Measurements from ENCODE around the gene NARF. TPM values are rescaled to one million over a fixed set of nuclear protein-coding genes. Genes with fewer than 3 reads are reported as not detected.

The NARF gene
- total RNA-seq, 1 experiment from 2014 or later: 96.7 TPM

DNA sequence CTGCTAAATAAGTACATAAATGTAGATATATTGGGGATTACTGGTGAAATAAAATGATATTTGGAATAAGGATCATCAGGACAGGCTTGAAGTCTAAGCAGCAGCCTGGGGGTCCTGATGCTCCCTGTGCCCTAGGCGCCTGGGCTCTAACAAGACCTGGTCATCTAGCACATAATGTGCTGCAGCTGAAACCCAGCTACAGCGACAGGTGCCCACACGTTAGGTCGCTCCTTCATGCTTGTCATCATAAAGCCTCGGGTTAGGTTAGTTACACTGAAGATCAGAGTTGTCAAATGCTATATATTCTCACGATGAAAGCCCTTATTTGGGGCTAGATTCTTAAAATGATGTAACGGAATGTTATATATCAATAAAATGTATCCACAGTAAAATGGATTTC lies 11.5 kb downstream of the NARF start:
- Mint-ChIP-seq H3K27ac (peak overlapping the region; percentile 41; the same call in 1 of the 2 replicates), H3K4me1 (no peaks in the 10 kb centered on the region), H3K36me3 (peaks cover 53% of the 10 kb centered on the region), H3K9me3 (peaks cover 3% of the 10 kb centered on the region), H3K27me3 (ENCODE audit: low read depth) (no peaks in the 10 kb centered on the region), H3K4me3 (no peak overlapping the region)
- DNase-seq (ENCODE audit: low spot score) (no peak), ATAC-seq (no peak)
- TF ChIP-seq ZNF396 (CRISPR knock-in tag; IDR thresholded peaks at IDR 0.05; ENCODE audit: borderline replicate concordance) (no peak), ZNF138 (CRISPR knock-in tag; conservative IDR thresholded peaks at IDR 0.05) (no peak)
- POLR2A ChIA-PET: no interaction called here
- CTCF ChIA-PET: no interaction called here

DNA sequence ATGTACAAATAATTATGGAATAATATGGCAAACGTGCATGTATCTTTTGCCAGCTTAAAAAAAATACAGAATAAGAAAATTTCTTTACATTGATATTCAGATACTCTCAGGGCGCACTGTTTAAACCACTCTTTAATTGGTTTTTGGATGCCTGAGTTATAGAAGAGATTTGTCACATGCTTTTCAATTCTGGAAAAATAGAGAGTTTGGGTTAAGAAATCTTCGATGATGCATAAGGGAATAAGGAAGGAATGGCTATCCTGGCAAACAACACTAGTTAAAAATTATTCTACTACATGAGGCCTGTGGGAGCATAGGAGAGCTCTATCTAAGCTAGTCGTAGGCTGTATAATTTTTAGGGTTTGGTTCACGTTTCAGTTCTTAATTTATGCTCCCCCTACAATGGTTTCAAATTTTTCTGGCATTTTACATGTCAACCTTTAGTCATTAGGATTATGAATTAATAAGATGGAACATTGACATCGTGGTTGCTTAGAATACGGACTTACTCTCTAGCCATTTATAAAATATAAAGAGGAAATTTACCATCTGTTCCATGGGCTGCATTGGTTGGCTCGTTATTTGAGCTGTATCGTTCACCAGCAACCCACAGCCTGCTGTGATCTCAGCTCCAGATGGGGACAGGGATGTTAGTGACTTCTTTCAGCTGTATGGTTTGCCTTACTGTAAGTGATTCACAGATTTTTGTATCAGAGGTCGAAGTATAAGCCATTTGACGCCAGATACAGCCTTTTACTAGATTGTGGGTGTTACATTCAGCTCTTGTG lies 15.9 kb downstream of the NARF start:
- no peak for DNase-seq (ENCODE audit: low spot score)
- H3K36me3 Mint-ChIP-seq: peaks cover 42% of the 10 kb centered on the region
- TF ChIP-seq, protein P1, sequence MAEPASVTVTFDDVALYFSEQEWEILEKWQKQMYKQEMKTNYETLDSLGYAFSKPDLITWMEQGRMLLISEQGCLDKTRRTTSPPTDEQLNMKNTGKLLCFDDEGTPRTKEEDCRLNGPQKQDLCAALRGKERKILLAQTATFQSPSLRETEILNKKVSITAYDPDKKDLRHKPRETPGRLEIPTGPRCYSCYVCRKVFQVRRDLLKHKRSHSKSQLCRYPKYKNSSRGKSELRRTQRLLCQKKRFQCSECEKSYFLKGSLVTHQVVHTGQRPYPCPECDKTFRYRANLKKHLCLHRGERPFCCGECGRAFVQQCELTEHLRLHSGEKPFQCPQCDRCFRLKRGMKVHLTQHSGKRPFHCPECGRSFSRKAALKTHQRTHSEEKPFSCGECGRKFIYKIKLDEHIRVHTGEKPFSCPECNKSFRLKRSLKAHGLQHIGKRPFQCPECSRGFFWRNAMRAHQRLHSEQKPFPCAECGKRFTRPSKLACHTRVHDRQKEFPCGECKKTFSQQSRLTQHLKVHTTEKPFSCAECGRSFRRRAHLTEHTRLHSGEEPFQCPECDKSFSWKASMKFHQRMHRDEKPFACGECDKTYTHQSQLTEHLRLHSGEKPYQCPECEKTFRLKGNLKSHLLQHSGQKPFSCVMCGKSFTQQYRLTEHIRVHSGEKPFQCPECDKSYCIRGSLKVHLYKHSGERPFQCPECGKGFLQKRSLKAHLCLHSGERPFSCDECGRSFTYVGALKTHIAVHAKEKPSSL (CRISPR knock-in tag; conservative IDR thresholded peaks at IDR 0.05): no peak
- no peak for TF ChIP-seq ZNF219 (CRISPR knock-in tag; IDR thresholded peaks at IDR 0.05; ENCODE audit: borderline replicate concordance)
- TF ChIP-seq, protein P2, sequence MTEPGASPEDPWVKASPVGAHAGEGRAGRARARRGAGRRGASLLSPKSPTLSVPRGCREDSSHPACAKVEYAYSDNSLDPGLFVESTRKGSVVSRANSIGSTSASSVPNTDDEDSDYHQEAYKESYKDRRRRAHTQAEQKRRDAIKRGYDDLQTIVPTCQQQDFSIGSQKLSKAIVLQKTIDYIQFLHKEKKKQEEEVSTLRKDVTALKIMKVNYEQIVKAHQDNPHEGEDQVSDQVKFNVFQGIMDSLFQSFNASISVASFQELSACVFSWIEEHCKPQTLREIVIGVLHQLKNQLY (CRISPR knock-in tag; IDR thresholded peaks at IDR 0.05): no peak
- TF ChIP-seq FOXK1 (CRISPR knock-in tag; IDR thresholded peaks at IDR 0.05): no peak
- TF ChIP-seq FOXP1 (CRISPR knock-in tag; IDR thresholded peaks at IDR 0.05; ENCODE audit: borderline replicate concordance): no peak
- TF ChIP-seq ZNF396 (CRISPR knock-in tag; IDR thresholded peaks at IDR 0.05; ENCODE audit: borderline replicate concordance): no peak
- TF ChIP-seq JAZF1 (CRISPR knock-in tag; IDR thresholded peaks at IDR 0.05): no peak
- no peak for TF ChIP-seq NFATC4 (CRISPR knock-in tag; IDR thresholded peaks at IDR 0.05)
- TF ChIP-seq, protein P3, sequence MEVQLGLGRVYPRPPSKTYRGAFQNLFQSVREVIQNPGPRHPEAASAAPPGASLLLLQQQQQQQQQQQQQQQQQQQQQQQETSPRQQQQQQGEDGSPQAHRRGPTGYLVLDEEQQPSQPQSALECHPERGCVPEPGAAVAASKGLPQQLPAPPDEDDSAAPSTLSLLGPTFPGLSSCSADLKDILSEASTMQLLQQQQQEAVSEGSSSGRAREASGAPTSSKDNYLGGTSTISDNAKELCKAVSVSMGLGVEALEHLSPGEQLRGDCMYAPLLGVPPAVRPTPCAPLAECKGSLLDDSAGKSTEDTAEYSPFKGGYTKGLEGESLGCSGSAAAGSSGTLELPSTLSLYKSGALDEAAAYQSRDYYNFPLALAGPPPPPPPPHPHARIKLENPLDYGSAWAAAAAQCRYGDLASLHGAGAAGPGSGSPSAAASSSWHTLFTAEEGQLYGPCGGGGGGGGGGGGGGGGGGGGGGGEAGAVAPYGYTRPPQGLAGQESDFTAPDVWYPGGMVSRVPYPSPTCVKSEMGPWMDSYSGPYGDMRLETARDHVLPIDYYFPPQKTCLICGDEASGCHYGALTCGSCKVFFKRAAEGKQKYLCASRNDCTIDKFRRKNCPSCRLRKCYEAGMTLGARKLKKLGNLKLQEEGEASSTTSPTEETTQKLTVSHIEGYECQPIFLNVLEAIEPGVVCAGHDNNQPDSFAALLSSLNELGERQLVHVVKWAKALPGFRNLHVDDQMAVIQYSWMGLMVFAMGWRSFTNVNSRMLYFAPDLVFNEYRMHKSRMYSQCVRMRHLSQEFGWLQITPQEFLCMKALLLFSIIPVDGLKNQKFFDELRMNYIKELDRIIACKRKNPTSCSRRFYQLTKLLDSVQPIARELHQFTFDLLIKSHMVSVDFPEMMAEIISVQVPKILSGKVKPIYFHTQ (CRISPR knock-in tag; IDR thresholded peaks at IDR 0.05): no peak
- TF ChIP-seq CREM (CRISPR knock-in tag; IDR thresholded peaks at IDR 0.05): no peak
- ATAC-seq: no peak
- H3K27me3 Mint-ChIP-seq (ENCODE audit: low read depth): no peaks in the 10 kb centered on the region
- POLR2A ChIA-PET: no interaction called here
- CTCF ChIA-PET: interaction anchor here (1.3 kb wide), 1 partner anchor 153 kb away, joined by 3 read pairs; no protein-coding TSS in a partner anchor
- H3K9me3 Mint-ChIP-seq: peaks cover 3% of the 10 kb centered on the region
- no peak overlapping the region for H3K4me3 Mint-ChIP-seq
- H3K27ac Mint-ChIP-seq: no peak overlapping the region
- H3K4me1 Mint-ChIP-seq: no peaks in the 10 kb centered on the region

DNA sequence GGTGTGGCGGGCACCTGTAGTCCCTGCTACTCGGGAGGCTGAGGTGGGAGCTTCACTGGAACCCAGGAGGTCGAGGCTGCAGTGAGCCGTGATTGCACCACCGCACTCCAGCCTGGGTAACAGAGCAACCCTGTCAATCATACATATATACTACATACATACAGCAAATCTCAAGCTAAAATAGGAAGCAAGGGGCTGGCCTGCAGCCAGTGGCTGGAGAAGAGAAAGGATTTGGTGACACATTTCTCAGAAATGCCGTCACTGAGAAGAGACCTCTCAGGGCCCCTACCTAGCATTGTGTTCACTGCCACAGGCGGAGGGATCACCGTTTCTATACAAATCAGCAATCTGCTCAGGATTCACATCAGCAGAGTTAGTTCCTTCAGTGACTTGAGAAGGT lies 16.9 kb downstream of the NARF start:
- Mint-ChIP-seq H3K4me3 (no peak overlapping the region), H3K36me3 (peaks cover 41% of the 10 kb centered on the region), H3K27ac (no peak overlapping the region; the same call in 1 of the 2 replicates), H3K9me3 (no peaks in the 10 kb centered on the region), H3K4me1 (no peaks in the 10 kb centered on the region), H3K27me3 (ENCODE audit: low read depth) (no peaks in the 10 kb centered on the region)
- DNase-seq (ENCODE audit: low spot score) (no peak), ATAC-seq (no peak)
- POLR2A ChIA-PET: no interaction called here
- CTCF ChIA-PET: interaction anchor here (1.0 kb wide), 1 partner anchor 239 kb away, joined by 3 read pairs; no protein-coding TSS in a partner anchor
- TF ChIP-seq, protein P4, sequence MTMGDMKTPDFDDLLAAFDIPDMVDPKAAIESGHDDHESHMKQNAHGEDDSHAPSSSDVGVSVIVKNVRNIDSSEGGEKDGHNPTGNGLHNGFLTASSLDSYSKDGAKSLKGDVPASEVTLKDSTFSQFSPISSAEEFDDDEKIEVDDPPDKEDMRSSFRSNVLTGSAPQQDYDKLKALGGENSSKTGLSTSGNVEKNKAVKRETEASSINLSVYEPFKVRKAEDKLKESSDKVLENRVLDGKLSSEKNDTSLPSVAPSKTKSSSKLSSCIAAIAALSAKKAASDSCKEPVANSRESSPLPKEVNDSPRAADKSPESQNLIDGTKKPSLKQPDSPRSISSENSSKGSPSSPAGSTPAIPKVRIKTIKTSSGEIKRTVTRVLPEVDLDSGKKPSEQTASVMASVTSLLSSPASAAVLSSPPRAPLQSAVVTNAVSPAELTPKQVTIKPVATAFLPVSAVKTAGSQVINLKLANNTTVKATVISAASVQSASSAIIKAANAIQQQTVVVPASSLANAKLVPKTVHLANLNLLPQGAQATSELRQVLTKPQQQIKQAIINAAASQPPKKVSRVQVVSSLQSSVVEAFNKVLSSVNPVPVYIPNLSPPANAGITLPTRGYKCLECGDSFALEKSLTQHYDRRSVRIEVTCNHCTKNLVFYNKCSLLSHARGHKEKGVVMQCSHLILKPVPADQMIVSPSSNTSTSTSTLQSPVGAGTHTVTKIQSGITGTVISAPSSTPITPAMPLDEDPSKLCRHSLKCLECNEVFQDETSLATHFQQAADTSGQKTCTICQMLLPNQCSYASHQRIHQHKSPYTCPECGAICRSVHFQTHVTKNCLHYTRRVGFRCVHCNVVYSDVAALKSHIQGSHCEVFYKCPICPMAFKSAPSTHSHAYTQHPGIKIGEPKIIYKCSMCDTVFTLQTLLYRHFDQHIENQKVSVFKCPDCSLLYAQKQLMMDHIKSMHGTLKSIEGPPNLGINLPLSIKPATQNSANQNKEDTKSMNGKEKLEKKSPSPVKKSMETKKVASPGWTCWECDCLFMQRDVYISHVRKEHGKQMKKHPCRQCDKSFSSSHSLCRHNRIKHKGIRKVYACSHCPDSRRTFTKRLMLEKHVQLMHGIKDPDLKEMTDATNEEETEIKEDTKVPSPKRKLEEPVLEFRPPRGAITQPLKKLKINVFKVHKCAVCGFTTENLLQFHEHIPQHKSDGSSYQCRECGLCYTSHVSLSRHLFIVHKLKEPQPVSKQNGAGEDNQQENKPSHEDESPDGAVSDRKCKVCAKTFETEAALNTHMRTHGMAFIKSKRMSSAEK (CRISPR knock-in tag; IDR thresholded peaks at IDR 0.05; ENCODE audit: borderline replicate concordance): no peak
- TF ChIP-seq JAZF1 (CRISPR knock-in tag; IDR thresholded peaks at IDR 0.05) (no peak), FOXK1 (CRISPR knock-in tag; IDR thresholded peaks at IDR 0.05) (no peak), FOXP1 (CRISPR knock-in tag; IDR thresholded peaks at IDR 0.05; ENCODE audit: borderline replicate concordance) (no peak), OVOL2 (CRISPR knock-in tag; IDR thresholded peaks at IDR 0.05; ENCODE audit: borderline replicate concordance) (no peak), CREB1 (CRISPR knock-in tag; IDR thresholded peaks at IDR 0.05) (no peak), ATF1 (CRISPR knock-in tag; IDR thresholded peaks at IDR 0.05) (no peak), PRRX2 (CRISPR knock-in tag; IDR thresholded peaks at IDR 0.05) (no peak), NFATC4 (CRISPR knock-in tag; IDR thresholded peaks at IDR 0.05) (no peak), GABPB1 (CRISPR knock-in tag; IDR thresholded peaks at IDR 0.05) (no peak)
- TF ChIP-seq, protein P5, sequence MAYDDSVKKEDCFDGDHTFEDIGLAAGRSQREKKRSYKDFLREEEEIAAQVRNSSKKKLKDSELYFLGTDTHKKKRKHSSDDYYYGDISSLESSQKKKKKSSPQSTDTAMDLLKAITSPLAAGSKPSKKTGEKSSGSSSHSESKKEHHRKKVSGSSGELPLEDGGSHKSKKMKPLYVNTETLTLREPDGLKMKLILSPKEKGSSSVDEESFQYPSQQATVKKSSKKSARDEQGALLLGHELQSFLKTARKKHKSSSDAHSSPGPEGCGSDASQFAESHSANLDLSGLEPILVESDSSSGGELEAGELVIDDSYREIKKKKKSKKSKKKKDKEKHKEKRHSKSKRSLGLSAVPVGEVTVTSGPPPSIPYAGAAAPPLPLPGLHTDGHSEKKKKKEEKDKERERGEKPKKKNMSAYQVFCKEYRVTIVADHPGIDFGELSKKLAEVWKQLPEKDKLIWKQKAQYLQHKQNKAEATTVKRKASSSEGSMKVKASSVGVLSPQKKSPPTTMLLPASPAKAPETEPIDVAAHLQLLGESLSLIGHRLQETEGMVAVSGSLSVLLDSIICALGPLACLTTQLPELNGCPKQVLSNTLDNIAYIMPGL (CRISPR knock-in tag; IDR thresholded peaks at IDR 0.05): no peak

Measured in WTC11 (cell line).